ENCODE measurements around the gene LRFN2. TPM values are rescaled to one million over a fixed set of nuclear protein-coding genes. Genes with fewer than 3 reads are reported as not detected.

The LRFN2 gene
- total RNA-seq, 1 donor from 2014 or later, result 0.32 TPM

DNA sequence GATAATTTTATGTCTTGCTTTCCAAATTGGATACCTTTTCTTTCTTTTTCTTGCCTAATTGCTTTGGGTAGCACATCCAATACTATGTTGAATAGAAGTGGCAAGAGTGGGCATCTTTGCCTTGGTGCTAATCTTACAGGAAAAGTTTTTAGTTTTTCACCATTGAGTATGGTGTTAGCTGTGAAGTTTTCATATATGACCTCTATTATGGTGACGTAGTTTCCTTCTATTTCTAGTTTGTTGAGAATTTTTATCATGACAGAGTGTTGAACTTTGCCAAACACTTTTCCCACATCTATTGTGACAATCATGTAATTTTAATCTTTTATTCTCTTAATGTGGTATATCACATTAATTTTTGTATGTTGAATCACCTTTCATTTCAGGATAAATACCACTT lies 216.1 kb downstream of the LRFN2 start:
- Histone ChIP-seq H3K27me3 (ENCODE audit: insufficient read depth, low read length) (no peaks in the 10 kb centered on the region), H3K79me2 (ENCODE audit: insufficient read depth, low read length) (no peaks in the 10 kb centered on the region), H3K4me2 (ENCODE audit: low read length) (no peak overlapping the region), H3K9ac (ENCODE audit: low read length) (no peak overlapping the region), H3K4me3 (ENCODE audit: insufficient read depth, low read depth, low read length) (no peak overlapping the region), H3K36me3 (ENCODE audit: insufficient read depth, low read length) (no peaks in the 10 kb centered on the region), H3K27ac (ENCODE audit: low read depth, low read length) (no peak overlapping the region), H4K20me1 (ENCODE audit: insufficient read depth, low read length) (no peaks in the 10 kb centered on the region), H3K4me1 (ENCODE audit: insufficient read depth, low read length) (no peaks in the 10 kb centered on the region), H2AFZ (ENCODE audit: low read depth, low read length) (no peak overlapping the region), H3K9me3 (ENCODE audit: insufficient read depth, low read depth, low read length) (no peaks in the 10 kb centered on the region)
- no peaks in the 10 kb centered on the region for H3K9me3 Mint-ChIP-seq (ENCODE audit: unreplicated experiment)
- FAIRE-seq (no peak), DNase-seq (ENCODE audit: low read depth) (no peak)
- H3K27me3 Mint-ChIP-seq (ENCODE audit: low read depth, unreplicated experiment), result no peaks in the 10 kb centered on the region
- H3K4me1 Mint-ChIP-seq (ENCODE audit: low read depth, unreplicated experiment), result peaks cover 4% of the 10 kb centered on the region
- no peaks in the 10 kb centered on the region for H3K36me3 Mint-ChIP-seq (ENCODE audit: low read depth, unreplicated experiment)
- H3K27ac Mint-ChIP-seq (ENCODE audit: unreplicated experiment), result no peak overlapping the region
- H3K4me3 Mint-ChIP-seq (ENCODE audit: unreplicated experiment), result no peak overlapping the region
- no peak for TF ChIP-seq CTCF (IDR thresholded peaks at IDR 0.05; ENCODE audit: insufficient read depth, low read depth, low read length)
- TF ChIP-seq EZH2 (IDR thresholded peaks at IDR 0.05; ENCODE audit: insufficient read depth, low read length), result no peak

- no peak for TF ChIP-seq CTCF (IDR thresholded peaks at IDR 0.05; ENCODE audit: insufficient read depth, low read depth, low read length)
- TF ChIP-seq EZH2 (IDR thresholded peaks at IDR 0.05; ENCODE audit: insufficient read depth, low read length), result no peak
- H3K4me1 ChIP-seq (ENCODE audit: insufficient read depth, low read length), result no peaks in the 10 kb centered on the region
- no peak overlapping the region for H3K27ac Mint-ChIP-seq (ENCODE audit: unreplicated experiment)
- H3K36me3 Mint-ChIP-seq (ENCODE audit: low read depth, unreplicated experiment), result no peaks in the 10 kb centered on the region
- no peaks in the 10 kb centered on the region for H4K20me1 ChIP-seq (ENCODE audit: insufficient read depth, low read length)
- no peaks in the 10 kb centered on the region for H3K36me3 ChIP-seq (ENCODE audit: insufficient read depth, low read length)
- no peak overlapping the region for H3K4me2 ChIP-seq (ENCODE audit: low read length)
- H3K27ac ChIP-seq (ENCODE audit: low read depth, low read length), result no peak overlapping the region
- DNase-seq (ENCODE audit: low read depth), result no peak
- no peaks in the 10 kb centered on the region for H3K79me2 ChIP-seq (ENCODE audit: insufficient read depth, low read length)
- no peaks in the 10 kb centered on the region for H3K9me3 Mint-ChIP-seq (ENCODE audit: unreplicated experiment)
- H2AFZ ChIP-seq (ENCODE audit: low read depth, low read length), result no peak overlapping the region
- FAIRE-seq, result no peak
- H3K4me3 ChIP-seq (ENCODE audit: insufficient read depth, low read depth, low read length), result no peak overlapping the region
- H3K27me3 Mint-ChIP-seq (ENCODE audit: low read depth, unreplicated experiment), result no peaks in the 10 kb centered on the region
- peaks cover 4% of the 10 kb centered on the region for H3K4me1 Mint-ChIP-seq (ENCODE audit: low read depth, unreplicated experiment)
- H3K4me3 Mint-ChIP-seq (ENCODE audit: unreplicated experiment), result no peak overlapping the region
- no peaks in the 10 kb centered on the region for H3K27me3 ChIP-seq (ENCODE audit: insufficient read depth, low read length)
- no peaks in the 10 kb centered on the region for H3K9me3 ChIP-seq (ENCODE audit: insufficient read depth, low read depth, low read length)
- H3K9ac ChIP-seq (ENCODE audit: low read length), result no peak overlapping the region
These were observed 217.3 kb downstream of the LRFN2 start for GRCh38 chr6:40369891-40370290.

GRCh38 chr6:40369042-40369441 lies 218.1 kb downstream of the LRFN2 start:
- Histone ChIP-seq H3K9ac (ENCODE audit: low read length) (no peak overlapping the region), H3K36me3 (ENCODE audit: insufficient read depth, low read length) (no peaks in the 10 kb centered on the region), H3K4me3 (ENCODE audit: insufficient read depth, low read depth, low read length) (no peak overlapping the region), H2AFZ (ENCODE audit: low read depth, low read length) (no peak overlapping the region), H3K4me1 (ENCODE audit: insufficient read depth, low read length) (no peaks in the 10 kb centered on the region), H4K20me1 (ENCODE audit: insufficient read depth, low read length) (no peaks in the 10 kb centered on the region), H3K27ac (ENCODE audit: low read depth, low read length) (no peak overlapping the region), H3K27me3 (ENCODE audit: insufficient read depth, low read length) (no peaks in the 10 kb centered on the region), H3K4me2 (ENCODE audit: low read length) (no peak overlapping the region), H3K79me2 (ENCODE audit: insufficient read depth, low read length) (no peaks in the 10 kb centered on the region), H3K9me3 (ENCODE audit: insufficient read depth, low read depth, low read length) (no peaks in the 10 kb centered on the region)
- Mint-ChIP-seq H3K27ac (ENCODE audit: unreplicated experiment) (no peak overlapping the region), H3K4me1 (ENCODE audit: low read depth, unreplicated experiment) (peaks cover 4% of the 10 kb centered on the region), H3K9me3 (ENCODE audit: unreplicated experiment) (no peaks in the 10 kb centered on the region), H3K36me3 (ENCODE audit: low read depth, unreplicated experiment) (no peaks in the 10 kb centered on the region), H3K27me3 (ENCODE audit: low read depth, unreplicated experiment) (no peaks in the 10 kb centered on the region), H3K4me3 (ENCODE audit: unreplicated experiment) (no peak overlapping the region)
- FAIRE-seq, result no peak
- no peak for TF ChIP-seq CTCF (IDR thresholded peaks at IDR 0.05; ENCODE audit: insufficient read depth, low read depth, low read length)
- no peak for TF ChIP-seq EZH2 (IDR thresholded peaks at IDR 0.05; ENCODE audit: insufficient read depth, low read length)
- DNase-seq (ENCODE audit: low read depth), result no peak

Data from astrocyte (in vitro differentiated cells and primary cell).